NCI-H1436 (cell line): ENCODE results near the gene MPRIP.

ENCODE experiments used
- DNase-seq: peaks from one replicate; lab custom pipeline; 2025; lab: John Stamatoyannopoulos, UW

Gene MPRIP

DNA sequence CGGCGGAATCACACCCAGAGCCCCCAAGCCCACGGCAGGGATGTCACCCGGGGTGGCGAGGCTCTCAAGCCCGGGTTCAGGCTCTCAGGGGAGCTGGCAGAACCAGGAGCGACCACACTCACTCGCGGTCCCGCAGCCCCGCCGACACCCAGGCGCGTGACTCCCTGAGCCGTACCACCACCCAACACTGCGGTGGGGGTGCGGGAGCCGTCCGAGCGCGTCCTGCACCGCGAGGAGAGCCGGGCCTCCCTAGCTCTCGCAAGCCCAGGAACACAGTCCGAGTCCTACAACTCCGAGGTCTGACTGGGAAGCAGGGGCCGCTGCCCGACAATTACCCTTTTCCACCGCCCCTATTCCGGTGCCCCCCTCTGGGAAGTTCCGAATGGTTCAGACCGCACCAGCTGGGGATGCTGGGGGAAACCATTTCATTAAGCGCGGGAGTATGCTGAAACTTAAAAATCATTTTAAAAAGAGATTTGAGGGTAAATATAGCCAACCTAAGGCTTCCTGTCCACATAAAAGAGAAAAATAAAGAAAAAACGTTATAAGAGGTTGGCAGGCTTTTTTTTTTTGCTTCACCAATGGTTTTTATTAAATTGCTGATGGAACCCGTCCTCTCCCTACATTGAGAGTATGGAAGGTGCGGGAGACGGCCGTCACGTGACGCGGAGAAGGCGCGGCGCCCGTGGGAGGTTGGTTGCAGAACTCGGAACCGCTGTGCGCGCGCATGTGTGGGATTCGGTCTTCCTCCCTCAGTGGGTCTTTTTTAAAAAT, 195.0 kb downstream of the MPRIP start, which contains the start of gene FLCN:
Gene FLCN (minus strand): TSS at position 143 of the 774 bp plus-strand sequence. CDS start 9,031 bp downstream, outside the sequence.
- peak; percentile 93 for DNase-seq

DNA sequence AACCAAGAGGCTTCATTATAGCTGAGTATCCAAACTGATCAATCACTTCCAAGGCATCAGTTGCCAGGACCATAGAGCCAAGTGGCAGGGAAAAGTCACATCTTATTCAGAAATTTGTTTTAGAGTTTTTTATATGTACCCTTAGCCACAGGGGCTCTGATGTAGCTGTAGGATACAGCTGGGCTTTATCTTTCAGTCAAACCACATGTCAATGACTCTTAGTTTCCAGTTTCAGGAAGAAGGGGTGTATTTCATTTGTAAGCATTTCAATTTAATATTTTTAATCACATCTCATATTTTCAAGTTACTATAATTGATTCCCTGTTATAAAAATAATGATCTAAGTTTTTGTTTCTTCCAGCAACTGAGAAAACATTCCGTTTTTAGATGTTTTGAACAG, 197.6 kb downstream of the MPRIP start:
- DNase-seq = no peak

DNA sequence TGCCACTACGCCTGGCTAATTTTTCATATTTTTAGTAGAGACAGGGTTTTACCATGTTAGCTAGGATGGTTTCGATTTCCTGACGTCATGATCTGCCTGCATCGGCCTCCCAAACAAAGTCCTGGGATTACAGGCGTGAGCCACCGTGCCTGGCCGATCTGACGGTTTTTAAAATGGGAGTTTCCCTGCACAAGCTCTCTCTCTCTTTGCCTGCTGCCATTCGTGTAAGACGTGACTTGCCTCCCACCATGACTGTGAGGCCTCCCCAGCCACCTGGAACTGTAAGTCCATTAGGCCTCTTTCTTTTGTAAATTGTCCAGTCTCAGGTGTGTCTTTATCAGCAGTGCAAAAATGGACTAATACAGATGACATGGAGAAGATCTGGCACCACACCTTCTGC, 199.4 kb downstream of the MPRIP start:
- no peak for DNase-seq

DNA sequence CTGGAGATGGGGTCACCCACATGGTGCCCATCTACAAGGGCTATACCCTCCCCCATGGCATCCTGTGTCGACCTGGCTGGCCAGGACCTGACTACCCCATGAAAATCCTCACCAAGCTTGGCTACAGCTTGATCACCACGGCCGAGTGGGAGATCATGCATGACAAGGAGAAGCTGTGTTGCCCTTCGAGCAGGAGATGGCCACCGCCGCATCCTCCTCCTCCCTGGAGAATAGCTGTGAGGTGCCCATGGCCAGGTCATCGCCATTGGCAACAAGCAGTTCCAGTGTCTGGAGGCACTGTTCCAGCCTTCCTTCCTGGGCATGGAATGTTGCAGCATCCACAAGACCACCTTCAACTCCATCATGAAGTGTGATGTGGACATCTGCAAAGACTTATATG, 200.0 kb downstream of the MPRIP start:
- no peak for DNase-seq
